Heart left ventricle (tissue), 13 donors: ENCODE results near the gene SRSF6.

Source experiments
- CTCF ChIP-seq, 12 donors: fragments of 200-600 bp; sonication (generic) in 4 of 12; IDR thresholded peaks; one replicate each; pipeline versions ENCODE4 v1.5.0 to v1.8.0; 2018 to 2022; ENCODE audit warnings: antibody characterized with exemption in 12 of 12, mild to moderate bottlenecking in 5 of 12
- POLR2A ChIP-seq, 2 donors: fragments of 450-650 bp; IDR thresholded peaks; one replicate each; pipeline ENCODE4 v1.6.1; 2017; ENCODE audit warnings: antibody characterized with exemption in 2 of 2, mild to moderate bottlenecking in 2 of 2, moderate library complexity in 2 of 2
- donor health status: ischemic (EF 13 %, LVEDD 7.1; RV severe dilation, severe dysfunction).
- donor health status: DM: no; HTN: yes; CAD: no.
- donor health status: DM: no; HTN: no; CAD: no.
- donor health status: ischemic (EF 25% LVEDD 6.9; RV normal size, moderate dysfunction).
- donor health status: ischemic (EF 25% LVEDD 5.7; RV mildly dilated, moderate dysfunction).
- donor health status: ischemic (EF 35%, LVEDD 5.7; RV mildly dilated, moderate dysfunction).
- donor health status: nonischemic (EF 11% LVEDD 7.7; RV severe dilation, severe dysfunction).
- donor health status: DM: yes; HTN: yes; CAD: no.
- donor health status: PGD.
- donor health status: ischemic (EF 29% LVEDD 5.4; RV normal size, mild dysfunction).
- donor health status: nonischemic (EF 23%, LVEDD 6.1; RV moderate dilation, normal function).

- TF ChIP-seq CTCF (IDR thresholded peaks at IDR 0.05) (no peak), POLR2A (IDR thresholded peaks at IDR 0.05) (no peak)
Measured at GRCh38 chr20:43462660-43463526, 5.2 kb downstream of the SRSF6 start.
